Measurements from ENCODE around the gene ZDHHC1.

ZDHHC1 gene

DNA sequence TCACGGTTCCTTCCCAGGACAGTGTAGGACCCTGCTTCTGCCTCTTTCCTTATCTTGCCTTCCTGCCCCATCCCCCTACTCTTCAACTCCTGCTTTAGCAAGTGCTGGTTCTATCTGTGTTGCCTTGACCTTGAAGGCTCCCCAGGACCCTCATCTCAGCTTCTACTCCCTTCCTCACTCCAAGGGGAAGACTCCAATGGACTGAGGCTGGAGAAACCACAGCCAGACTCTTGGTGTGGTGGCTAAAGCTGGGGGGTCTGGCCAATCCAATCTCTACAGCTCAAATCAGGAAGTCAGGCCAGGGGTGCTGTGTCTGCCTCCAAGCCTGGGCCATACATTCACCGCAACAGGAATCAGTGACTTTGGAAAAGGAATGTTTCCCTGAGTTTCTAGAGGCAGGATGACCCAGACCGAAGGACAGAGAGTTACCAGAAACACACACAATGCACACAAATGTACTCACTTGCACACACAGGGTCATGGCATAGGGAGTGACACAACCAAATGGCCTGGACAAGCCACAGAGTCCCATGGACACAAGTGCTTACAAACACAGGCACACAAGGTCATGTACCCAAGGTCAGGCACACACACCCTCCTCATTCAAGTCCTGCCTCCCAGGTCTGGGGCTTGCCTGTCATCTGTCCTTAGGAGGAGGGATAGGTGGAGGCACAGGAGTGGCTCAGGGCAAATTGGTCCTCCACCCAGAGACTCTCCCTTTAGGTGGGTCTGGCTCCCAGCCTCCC, 12.9 kb upstream of the ZDHHC1 start:
- DNase-seq (ENCODE audit: low read depth): no peak
- H3K4me3 ChIP-seq (ENCODE audit: control insufficient read depth, low read depth, low read length): no peak overlapping the region
- TF ChIP-seq CTCF (conservative IDR thresholded peaks at IDR 0.05; ENCODE audit: control insufficient read depth, insufficient read depth, low read depth, low read length): no peak

- TF ChIP-seq CTCF (conservative IDR thresholded peaks at IDR 0.05; ENCODE audit: control insufficient read depth, insufficient read depth, low read depth, low read length): peak; percentile 86
- DNase-seq (ENCODE audit: low read depth): peak; percentile 60
- no peak overlapping the region for H3K4me3 ChIP-seq (ENCODE audit: control insufficient read depth, low read depth, low read length)
Observed at GRCh38 chr16:67428146-67428731, 12.0 kb upstream of the ZDHHC1 start.

DNA sequence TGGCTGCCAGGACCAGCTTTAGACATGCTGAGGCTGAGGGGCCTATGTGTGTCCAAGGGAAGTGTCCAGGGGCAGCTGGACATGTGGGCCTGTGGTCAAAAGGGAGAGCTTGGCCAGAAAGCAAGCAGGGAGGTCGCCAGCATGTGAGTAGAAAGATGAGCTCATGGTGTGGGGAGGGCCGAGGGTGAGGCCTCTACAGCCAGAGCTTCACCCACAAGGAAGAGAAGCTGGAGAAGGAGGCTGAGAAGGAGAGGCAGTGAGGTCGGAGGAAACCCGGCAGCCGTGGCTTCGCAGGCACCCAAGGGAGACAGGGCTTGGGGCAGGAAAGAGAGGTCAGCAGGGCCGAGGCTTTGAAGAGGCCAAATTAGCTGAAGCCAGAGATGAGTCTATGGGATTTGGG, 10.7 kb upstream of the ZDHHC1 start:
- TF ChIP-seq CTCF (conservative IDR thresholded peaks at IDR 0.05; ENCODE audit: control insufficient read depth, insufficient read depth, low read depth, low read length): no peak
- no peak overlapping the region for H3K4me3 ChIP-seq (ENCODE audit: control insufficient read depth, low read depth, low read length)
- peak; percentile 57 for DNase-seq (ENCODE audit: low read depth)

GRCh38 chr16:67426022-67426421, 9.7 kb upstream of the ZDHHC1 start:
- no peak for TF ChIP-seq CTCF (conservative IDR thresholded peaks at IDR 0.05; ENCODE audit: control insufficient read depth, insufficient read depth, low read depth, low read length)
- DNase-seq (ENCODE audit: low read depth): no peak
- H3K4me3 ChIP-seq (ENCODE audit: control insufficient read depth, low read depth, low read length): no peak overlapping the region

DNA sequence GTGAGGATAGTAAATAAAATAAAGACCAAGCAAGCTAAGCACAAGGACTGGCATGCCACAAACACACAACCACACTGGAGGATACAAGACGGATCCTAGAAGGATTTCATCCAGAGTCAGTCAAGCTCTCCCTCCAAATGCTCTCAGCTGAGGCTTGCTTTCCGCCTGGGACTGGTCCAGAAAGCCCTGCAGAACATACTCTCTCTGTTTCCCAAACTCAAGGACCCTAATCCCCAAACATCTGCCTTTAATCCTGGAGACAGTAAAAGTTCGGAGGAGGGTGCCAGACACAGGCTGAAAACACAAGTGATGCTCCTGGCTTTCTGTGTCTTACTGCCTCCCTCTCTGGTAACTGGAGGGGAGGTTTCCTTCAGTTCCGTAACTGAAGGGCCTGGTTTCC, 9.3 kb upstream of the ZDHHC1 start:
- H3K4me3 ChIP-seq (ENCODE audit: control insufficient read depth, low read depth, low read length): no peak overlapping the region
- TF ChIP-seq CTCF (conservative IDR thresholded peaks at IDR 0.05; ENCODE audit: control insufficient read depth, insufficient read depth, low read depth, low read length): no peak
- no peak for DNase-seq (ENCODE audit: low read depth)

DNA sequence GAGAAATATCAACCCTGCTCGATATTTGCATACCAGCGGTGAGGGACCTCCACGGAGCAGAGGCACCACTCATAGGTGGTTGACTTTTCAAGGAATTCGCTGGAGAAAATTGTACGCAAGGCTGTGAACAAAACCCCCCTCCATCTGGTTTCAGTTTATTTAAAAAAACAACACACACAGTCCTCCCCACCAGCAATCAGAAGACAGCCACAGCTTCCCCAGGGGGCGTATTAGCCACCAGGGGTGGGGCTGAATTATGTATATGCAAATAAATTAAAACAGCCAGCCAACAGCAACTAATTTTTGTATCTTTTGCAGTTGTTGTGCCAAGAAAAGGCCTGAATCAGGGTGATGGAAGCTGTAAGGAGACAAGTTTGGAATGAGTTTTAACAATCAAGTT, 8.8 kb upstream of the ZDHHC1 start:
- no peak for TF ChIP-seq CTCF (conservative IDR thresholded peaks at IDR 0.05; ENCODE audit: control insufficient read depth, insufficient read depth, low read depth, low read length)
- peak; percentile 56 for DNase-seq (ENCODE audit: low read depth)
- no peak overlapping the region for H3K4me3 ChIP-seq (ENCODE audit: control insufficient read depth, low read depth, low read length)

Data from fibroblast of mammary gland (primary cell).